GM23338 (cell line): ENCODE data around the gene SYNE3. TPM values are rescaled to one million over a fixed set of nuclear protein-coding genes. Genes with fewer than 3 reads are reported as not detected.
A peak's percentile ranks its signal among the peaks of the same experiment; 100 is the strongest.

ENCODE experiments used
- ATAC-seq: fragments of 200-7000 bp; cut with Tn5 transposase; 3 replicates; pipeline ENCODE4 v1.9.1; 2020
- DNase-seq: peaks from one replicate; pipeline ENCODE4 v3.0.0-alpha.2; 2015; ENCODE audit warnings: low spot score
- H2AFZ ChIP-seq: fragments of 200-600 bp; sonication (generic); 2 replicates; pipeline ENCODE4 v1.8.0; 2016; ENCODE audit warnings: antibody characterized with exemption, mild to moderate bottlenecking, moderate library complexity
- H3F3A ChIP-seq: fragments of 200-600 bp; sonication (generic); replicated peaks from 2 replicates; pipeline ENCODE4 v1.8.0; 2017; ENCODE audit warnings: antibody characterized with exemption, mixed run types, low read depth
- H3K27ac ChIP-seq: fragments of 200-600 bp; sonication (generic); 2 replicates; pipeline ENCODE4 v1.6.1; 2016; ENCODE audit warnings: low read depth
- H3K27me3 ChIP-seq: fragments of 200-600 bp; sonication (generic); 2 replicates; pipeline ENCODE4 v1.8.0; 2016; ENCODE audit warnings: mild to moderate bottlenecking, mixed run types, moderate library complexity; ENCODE audit not compliant: insufficient read depth
- H3K36me3 ChIP-seq: fragments of 200-600 bp; sonication (generic); 2 replicates; pipeline ENCODE4 v1.8.0; 2016; ENCODE audit warnings: mild to moderate bottlenecking; ENCODE audit not compliant: insufficient read depth
- H3K4me1 ChIP-seq: fragments of 200-600 bp; sonication (generic); 2 replicates; pipeline ENCODE4 v1.8.0; 2016; ENCODE audit warnings: mild to moderate bottlenecking, moderate library complexity; ENCODE audit not compliant: insufficient read depth
- H3K4me2 ChIP-seq: fragments of 200-600 bp; sonication (generic); 2 replicates; pipeline ENCODE4 v1.7.1; 2017; ENCODE audit warnings: mixed run types
- H3K4me3 ChIP-seq: fragments of 200-600 bp; sonication (generic); 2 replicates; pipeline ENCODE4 v1.6.1; 2016; ENCODE audit warnings: mixed run types
- H3K79me2 ChIP-seq: fragments of 200-600 bp; sonication (generic); replicated peaks from 2 replicates; pipeline ENCODE4 v1.8.0; 2017; ENCODE audit warnings: mild to moderate bottlenecking; ENCODE audit not compliant: insufficient read depth
- H3K9me2 ChIP-seq: fragments of 200-600 bp; sonication (generic); 2 replicates; pipeline ENCODE4 v1.8.0; 2017; ENCODE audit not compliant: insufficient read depth
- H4K20me1 ChIP-seq: fragments of 200-600 bp; sonication (generic); replicated peaks from 2 replicates; pipeline ENCODE4 v1.8.0; 2017; ENCODE audit warnings: mild to moderate bottlenecking; ENCODE audit not compliant: insufficient read depth
- H3K27ac Mint-ChIP-seq: 2 replicates; pipeline ENCODE4 v1.8.0; 2020; ENCODE audit warnings: inconsistent platforms, mild to moderate bottlenecking, moderate library complexity, mixed read lengths
- H3K27me3 Mint-ChIP-seq: 3 replicates; pipeline ENCODE4 v1.8.0; 2022; ENCODE audit warnings: low read depth, mild to moderate bottlenecking, moderate library complexity, mixed read lengths, inconsistent platforms; ENCODE audit not compliant: insufficient read depth, poor library complexity
- H3K36me3 Mint-ChIP-seq: 3 replicates; pipeline ENCODE4 v1.8.0; 2021; ENCODE audit warnings: low read depth, mild to moderate bottlenecking, inconsistent platforms, moderate library complexity, mixed read lengths
- H3K4me1 Mint-ChIP-seq: 3 replicates; pipeline ENCODE4 v1.8.0; 2020; ENCODE audit warnings: mild to moderate bottlenecking, inconsistent platforms, mixed read lengths
- H3K4me3 Mint-ChIP-seq: 3 replicates; pipeline ENCODE4 v1.8.0; 2021; ENCODE audit warnings: moderate library complexity, mild to moderate bottlenecking, inconsistent platforms, mixed read lengths
- H3K9me3 Mint-ChIP-seq: 3 replicates; pipeline ENCODE4 v1.8.0; 2020; ENCODE audit warnings: moderate library complexity, mild to moderate bottlenecking, inconsistent platforms, mixed read lengths
- CREB1 ChIP-seq: fragments of 250-450 bp; sonication (Bioruptor Pico); IDR thresholded peaks from 2 replicates; pipeline ENCODE4 v1.5.0; 2020; ENCODE audit warnings: low read depth, mild to moderate bottlenecking, moderate library complexity
- CTCF ChIP-seq, 2 experiments: fragments of 200-600 bp in 1 of 2; sonication (generic) in 1 of 2; conservative IDR thresholded peaks; 2 replicates each; pipeline versions ENCODE4 v1.5.1 to v1.6.1; 2016 to 2017; ENCODE audit warnings: antibody characterized with exemption in 2 of 2, low read depth in 2 of 2, mild to moderate bottlenecking in 2 of 2, moderate library complexity in 1 of 2
- JUNB ChIP-seq: IDR thresholded peaks from one replicate; pipeline ENCODE4 v1.6.1; 2016; ENCODE audit warnings: antibody characterized with exemption; ENCODE audit not compliant: unreplicated experiment
- NANOG ChIP-seq: IDR thresholded peaks from 2 replicates; pipeline ENCODE4 v1.6.1; 2016; ENCODE audit warnings: antibody characterized with exemption, borderline replicate concordance
- REST ChIP-seq: IDR thresholded peaks from one replicate; pipeline ENCODE4 v1.6.1; 2018; ENCODE audit warnings: antibody characterized with exemption; ENCODE audit not compliant: unreplicated experiment
- ZNF331 ChIP-seq: fragments of 250-450 bp; sonication (Bioruptor Pico); IDR thresholded peaks from 2 replicates; pipeline ENCODE4 v1.5.0; 2020; ENCODE audit warnings: low read depth, mild to moderate bottlenecking, moderate library complexity
- polyA plus RNA-seq: library from polyadenylated mRNA; unstranded; fragments of >200 nt; fragmentation: Nextera tagmentation; extraction: Ambion mirVana; gene quantifications from 2 replicates; pipeline ENCODE4 v1.2.1, GENCODE V29; 2016
- total RNA-seq: library from RNA; depleted of rRNA; stranded (reverse); fragments of >200 nt; shearing (Covaris generic); gene quantifications from 2 replicates; pipeline ENCODE4 v1.2.3, GENCODE V29; 2014

SYNE3 gene
- total and polyA plus RNA-seq, 2 experiments from 2014 or later = 0.02 to 0.03 TPM

- Mint-ChIP-seq H3K9me3 (no peaks in the 10 kb centered on the region), H3K4me3 (no peak overlapping the region), H3K36me3 (peaks cover 11% of the 10 kb centered on the region; the same call in 2 of the 3 replicates), H3K4me1 (peaks cover 30% of the 10 kb centered on the region), H3K27ac (peak overlapping the region; percentile 36), H3K27me3 (peaks cover 7% of the 10 kb centered on the region)
- H3F3A ChIP-seq = no peaks in the 10 kb centered on the region
- H4K20me1 ChIP-seq = peaks cover 22% of the 10 kb centered on the region
- DNase-seq (peak; percentile 13), ATAC-seq (peak; percentile 16; the same call in 2 of the 3 replicates)
- TF ChIP-seq ZNF331 (CRISPR knock-in tag) (no peak), CREB1 (CRISPR knock-in tag) (no peak), REST (no peak), JUNB (no peak)
- peaks cover 21% of the 10 kb centered on the region for H3K79me2 ChIP-seq
- no peaks in the 10 kb centered on the region for H3K27me3 ChIP-seq
- H3K4me3 ChIP-seq = no peak overlapping the region
- H3K27ac ChIP-seq = no peak overlapping the region
- no peak overlapping the region for H3K4me2 ChIP-seq
- no peaks in the 10 kb centered on the region for H3K9me2 ChIP-seq
- no peaks in the 10 kb centered on the region for H3K36me3 ChIP-seq
- H3K4me1 ChIP-seq = peaks cover 15% of the 10 kb centered on the region
- H2AFZ ChIP-seq = no peak overlapping the region
Measured at GRCh38 chr14:95525999-95526398, 9.5 kb upstream of the SYNE3 start.

GRCh38 chr14:95524706-95525512 is 8.5 kb upstream of the SYNE3 start:
- H3K36me3 ChIP-seq = no peaks in the 10 kb centered on the region
- peak overlapping the region; percentile 89 for H3K27ac Mint-ChIP-seq
- peaks cover 16% of the 10 kb centered on the region for H4K20me1 ChIP-seq
- H3K27me3 ChIP-seq = no peaks in the 10 kb centered on the region
- H3K9me3 Mint-ChIP-seq = no peaks in the 10 kb centered on the region
- peaks cover 15% of the 10 kb centered on the region for H3K4me1 ChIP-seq
- no peak overlapping the region for H3K4me3 ChIP-seq
- no peaks in the 10 kb centered on the region for H3K9me2 ChIP-seq
- H3F3A ChIP-seq = no peaks in the 10 kb centered on the region
- H3K4me2 ChIP-seq = 0 out of 2 replicates have a peak overlapping the region, but pooled peaks have one; percentile 43
- H3K27me3 Mint-ChIP-seq = peaks cover 7% of the 10 kb centered on the region
- no peak for ATAC-seq
- H3K4me3 Mint-ChIP-seq = no peak overlapping the region
- H3K4me1 Mint-ChIP-seq = peaks cover 30% of the 10 kb centered on the region
- H3K36me3 Mint-ChIP-seq = peaks cover 2% of the 10 kb centered on the region; the same call in 1 of the 3 replicates
- H3K27ac ChIP-seq = no peak overlapping the region
- DNase-seq = no peak
- H2AFZ ChIP-seq = no peak overlapping the region
- peaks cover 10% of the 10 kb centered on the region for H3K79me2 ChIP-seq
- TF ChIP-seq ZNF331 (CRISPR knock-in tag) (no peak), CTCF (conservative IDR thresholded peaks at IDR 0.05; ENCODE audit: low read depth in 2 of 2) (no peak), NANOG (no peak), REST (no peak)
